A673 (cell line): ENCODE measurements around the gene SLF2.

Experiments used
- CTCF ChIP-seq: fragments of 300-800, 200-600 bp; sonication (generic); conservative IDR thresholded peaks from 2 replicates; pipeline ENCODE4 v1.5.1; 2017; ENCODE audit warnings: low read depth, mild to moderate bottlenecking, antibody characterized with exemption, low read length, moderate library complexity, mixed read lengths
- EZH2 ChIP-seq: fragments of 200-600 bp; sonication (generic); IDR thresholded peaks from 2 replicates; pipeline ENCODE4 v1.6.1; 2017; ENCODE audit warnings: borderline replicate concordance, low read depth, mild to moderate bottlenecking, mixed read lengths, antibody characterized with exemption, low read length; ENCODE audit not compliant: poor library complexity, severe bottlenecking

- TF ChIP-seq CTCF (no peak), EZH2 (no peak)
Measured at GRCh38 chr10:100999742-101000126, 87.0 kb downstream of the SLF2 start, which contains the start of gene LZTS2.
